ENCODE data around the gene ZNF593OS.

The ZNF593OS gene

DNA sequence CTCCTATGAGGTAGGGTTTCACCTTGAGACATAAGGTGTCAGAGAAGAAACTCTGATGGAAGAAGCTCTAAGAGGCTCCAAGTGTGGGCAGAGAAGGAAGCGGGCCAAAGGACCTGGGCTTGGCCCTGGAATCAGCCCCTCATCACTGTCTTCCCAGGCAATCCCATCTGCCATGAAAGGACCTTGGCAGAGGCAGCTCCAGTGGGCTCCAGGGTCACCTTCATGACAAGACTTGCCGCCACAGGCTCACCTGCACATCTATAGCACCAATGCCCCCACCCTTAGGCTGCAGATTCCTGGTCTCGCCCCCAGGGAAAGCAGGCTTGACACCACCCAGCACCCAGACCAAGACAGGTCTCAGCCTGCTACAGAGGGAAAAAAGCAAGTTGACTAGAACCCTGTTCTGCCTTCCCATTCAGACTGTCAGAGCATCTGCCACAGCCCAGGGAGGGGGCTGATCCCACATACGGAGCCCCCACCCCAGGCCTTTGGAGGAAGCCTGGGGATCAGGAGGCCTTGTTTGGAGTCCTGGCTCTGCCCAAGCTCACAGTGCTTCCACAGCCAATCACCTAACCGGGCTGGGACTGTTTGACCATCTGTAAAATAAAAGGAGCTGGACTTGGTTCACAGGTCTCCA is 13.2 kb downstream of the ZNF593OS start:
- no peak for DNase-seq

- no peak for DNase-seq
These were observed 15.2 kb downstream of the ZNF593OS start for GRCh38 chr1:26156285-26157038.

GRCh38 chr1:26155370-26156284 is 16.0 kb downstream of the ZNF593OS start:
- no peak for DNase-seq

GRCh38 chr1:26154750-26155149 is 16.9 kb downstream of the ZNF593OS start:
- no peak for DNase-seq

DNA sequence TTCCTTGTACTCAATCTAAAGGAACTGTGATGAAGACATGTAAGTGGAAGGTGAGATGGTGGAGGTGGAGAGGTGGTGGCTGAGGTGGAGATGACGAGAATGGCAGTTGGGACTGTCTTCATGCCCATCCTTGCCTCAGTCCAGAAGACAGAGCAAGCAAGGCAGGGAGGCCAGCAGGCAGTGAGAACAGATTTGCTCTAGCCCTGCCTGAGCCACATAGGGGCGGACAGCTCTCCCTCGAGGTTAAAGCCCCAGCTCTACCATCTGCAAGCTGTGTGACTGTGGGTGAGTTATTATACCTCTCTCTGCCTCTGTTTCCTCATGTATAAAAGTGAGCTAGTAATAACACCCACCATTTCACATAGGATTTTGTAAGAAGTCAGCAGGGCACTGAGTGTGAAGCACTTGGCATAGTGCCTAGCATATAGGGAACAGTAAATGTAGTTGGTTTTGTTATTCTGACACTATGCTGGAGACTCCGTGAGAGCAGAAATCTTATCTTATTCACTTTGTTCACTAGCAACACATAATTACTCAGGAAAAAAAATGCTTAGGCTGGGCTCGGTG is 17.6 kb downstream of the ZNF593OS start:
- no peak for DNase-seq

DNA sequence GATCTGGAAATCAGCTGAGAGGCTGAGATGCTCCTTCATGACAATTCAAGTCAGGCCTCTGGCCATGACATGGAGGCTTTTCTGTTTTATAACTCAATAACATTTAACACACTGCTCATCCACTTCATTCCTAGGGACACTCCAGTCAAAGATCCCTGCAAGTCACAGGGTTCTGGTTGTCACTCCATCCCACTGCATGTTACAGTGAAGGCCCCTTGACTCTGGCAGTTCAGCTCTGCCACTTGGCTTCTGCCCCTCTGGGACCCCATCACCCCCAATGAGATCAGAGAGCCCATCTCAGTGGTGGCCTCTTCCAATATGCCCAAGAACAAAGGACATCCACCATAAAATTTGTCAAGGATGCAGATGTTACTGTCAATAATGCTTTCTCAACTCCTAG is 22.7 kb downstream of the ZNF593OS start:
- no peak for DNase-seq

GRCh38 chr1:26145960-26146294 is 25.7 kb downstream of the ZNF593OS start:
- no peak for DNase-seq

DNA sequence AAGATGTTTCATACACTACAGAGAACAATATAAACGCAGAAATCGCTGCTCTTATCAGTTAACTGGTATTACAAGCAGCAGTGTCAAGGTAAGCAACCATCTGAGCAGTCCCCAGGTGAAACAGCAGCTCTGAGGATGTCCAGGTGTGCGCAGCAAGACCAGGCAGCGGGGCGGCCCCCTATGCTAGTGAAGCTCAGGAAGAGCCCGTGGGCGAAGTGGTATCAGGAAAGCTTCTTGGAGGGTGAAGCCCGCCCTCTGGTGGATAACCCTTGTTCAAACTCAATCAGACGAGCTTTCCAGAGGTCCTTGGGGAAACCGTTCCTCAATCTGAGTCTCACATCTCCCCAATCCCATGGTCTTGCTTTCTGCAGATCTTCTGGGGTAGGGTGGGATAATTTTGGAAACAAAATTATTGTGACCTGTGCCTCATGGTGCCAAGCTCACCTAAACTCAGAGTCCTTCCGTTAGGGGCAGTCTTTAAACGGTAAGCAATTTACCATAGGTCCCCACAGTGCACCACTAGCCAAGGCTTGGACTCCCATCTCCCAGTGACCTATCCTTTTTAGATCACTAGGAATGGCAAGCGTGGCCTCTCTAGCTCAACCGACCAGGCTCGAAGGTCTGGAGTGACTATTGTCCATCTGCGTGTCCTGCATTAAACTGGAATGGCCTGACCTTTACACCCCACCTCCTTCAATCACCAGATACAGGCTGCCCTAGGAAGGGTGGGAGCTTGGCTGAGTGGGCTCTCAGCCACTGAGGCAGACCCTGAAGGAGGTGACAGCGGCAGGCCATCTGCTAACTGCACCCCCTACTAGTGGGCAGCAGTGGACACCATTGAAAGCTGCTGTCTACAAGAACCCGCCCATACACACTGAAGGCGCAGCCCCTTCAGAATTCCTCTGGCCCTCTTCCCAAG is 26.3 kb downstream of the ZNF593OS start:
- peak; percentile 85 to 96 for DNase-seq

DNA sequence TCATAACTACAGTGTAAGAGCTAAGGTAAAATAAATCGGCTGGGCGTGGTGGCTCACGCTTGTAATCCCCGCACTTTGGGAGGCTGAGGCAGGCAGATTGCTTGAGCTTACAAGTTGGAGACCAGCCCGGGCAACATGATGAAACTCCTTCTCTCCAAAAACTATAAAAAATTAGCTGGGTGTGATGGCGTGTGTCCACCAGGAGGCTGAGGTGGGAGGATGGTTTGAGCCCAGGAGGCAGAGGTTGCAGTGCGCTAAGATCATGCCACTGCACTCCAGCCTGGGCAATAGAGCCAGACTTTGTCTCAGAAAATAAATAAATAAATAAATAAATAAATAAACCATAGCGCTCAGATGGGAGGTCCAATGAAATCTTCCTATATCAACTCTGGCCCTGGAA is 29.5 kb downstream of the ZNF593OS start:
- DNase-seq, result no peak

- DNase-seq, result no peak
These were observed 32.6 kb downstream of the ZNF593OS start for GRCh38 chr1:26138974-26139558.

- no peak for DNase-seq
These were observed 37.2 kb downstream of the ZNF593OS start for GRCh38 chr1:26134466-26134865.

GRCh38 chr1:26132834-26133167 is 38.8 kb downstream of the ZNF593OS start:
- no peak for DNase-seq

GRCh38 chr1:26132128-26132833 is 39.4 kb downstream of the ZNF593OS start:
- DNase-seq, result peak; percentile 15 to 50

DNA sequence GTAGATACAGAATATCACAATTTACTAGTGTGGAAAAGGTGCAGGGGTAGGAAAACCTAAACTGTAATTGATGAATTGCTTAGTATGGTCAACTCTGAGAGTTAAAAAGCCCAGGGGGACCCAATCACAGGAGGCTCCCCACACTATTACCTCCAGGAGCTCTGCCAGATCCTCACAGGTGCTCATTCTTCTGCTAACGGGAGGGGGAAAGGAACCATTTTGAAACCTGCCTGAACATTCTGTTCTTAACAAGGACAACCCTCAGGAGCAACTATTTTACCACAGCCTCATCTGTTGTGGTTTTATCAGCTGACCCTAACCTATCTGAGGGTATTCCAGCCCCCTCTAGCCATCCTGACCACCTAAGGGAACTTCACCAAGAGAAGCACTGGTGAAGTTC is 40.9 kb downstream of the ZNF593OS start:
- no peak for DNase-seq

- no peak for DNase-seq
These were observed 41.9 kb downstream of the ZNF593OS start for GRCh38 chr1:26129778-26130177.

GRCh38 chr1:26127235-26128163 is 44.1 kb downstream of the ZNF593OS start:
- DNase-seq, result no peak

DNA sequence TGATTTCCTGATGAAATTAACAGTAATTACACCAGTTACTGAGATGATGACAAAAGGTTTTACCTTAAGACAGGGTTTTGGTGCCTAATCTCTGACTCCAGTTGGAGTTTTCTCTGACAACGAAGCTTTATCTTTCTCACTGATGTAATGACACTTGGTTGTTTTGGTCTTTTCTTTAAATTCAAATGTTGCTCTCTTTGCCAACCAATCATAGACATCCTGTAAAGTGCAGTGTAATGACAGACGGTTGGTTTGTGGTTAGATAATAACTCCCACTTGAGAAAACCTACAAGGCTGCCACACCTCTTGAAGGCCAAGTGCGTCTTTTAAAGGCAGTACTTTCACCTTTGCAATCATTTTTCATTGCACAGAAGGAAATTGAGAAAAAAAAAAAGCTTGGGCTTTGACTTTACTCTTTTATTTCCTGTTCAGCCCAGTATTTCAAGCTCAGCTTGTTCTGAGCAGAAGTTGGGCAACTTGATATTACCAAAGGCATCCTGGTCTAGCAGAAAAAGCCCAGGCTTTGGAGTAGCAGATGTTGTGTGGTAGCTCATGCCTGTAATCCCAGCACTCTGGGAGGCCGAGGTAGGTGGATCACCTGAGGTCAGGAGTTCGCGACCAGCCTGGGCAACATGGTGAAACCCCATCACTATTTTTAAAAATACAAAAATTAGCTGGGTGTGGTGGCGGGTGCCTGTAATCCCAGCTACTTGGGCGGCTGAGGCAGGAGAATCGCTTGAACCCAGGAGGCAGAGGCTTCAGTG is 45.1 kb downstream of the ZNF593OS start:
- DNase-seq, result peak in 1 of 2 experiments; percentile 1

DNA sequence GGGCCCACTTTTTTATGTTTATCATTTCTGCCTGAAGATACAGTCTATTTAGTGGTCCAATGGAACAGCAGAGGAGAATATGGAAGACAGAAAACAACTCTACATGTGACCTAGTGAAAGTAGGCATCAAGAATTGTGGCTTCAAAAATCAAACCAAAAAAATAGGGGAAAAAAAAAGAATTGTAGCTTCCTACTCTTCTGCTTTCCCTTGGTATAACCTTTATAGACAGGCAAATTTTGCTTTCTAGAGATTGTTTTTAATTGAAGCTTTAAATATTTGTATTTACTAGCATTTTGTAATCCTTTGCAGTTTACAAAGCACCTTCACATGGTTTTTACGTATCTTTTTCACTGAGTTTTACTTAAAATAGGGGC is 45.7 kb downstream of the ZNF593OS start:
- DNase-seq, result no peak

GRCh38 chr1:26125382-26125781 is 46.2 kb downstream of the ZNF593OS start:
- no peak for DNase-seq
